HL-60 (cell line): Measurements from ENCODE around the gene ACRV1.

ENCODE experiments used
- DNase-seq, 2 experiments: peaks; one replicate each; pipeline ENCODE4 v3.0.0-alpha.2; 2010 to 2020; ENCODE audit warnings: low read depth in 1 of 2, low spot score in 1 of 2
- H3K27ac ChIP-seq: fragments of 250-450 bp; sonication (Bioruptor Pico); replicated peaks from 2 replicates; pipeline ENCODE4 v1.5.1; 2020; ENCODE audit warnings: mild to moderate bottlenecking, moderate library complexity
- H3K27me3 ChIP-seq: fragments of 250-450 bp; sonication (Bioruptor Pico); 2 replicates; pipeline ENCODE4 v1.5.1; 2021; ENCODE audit warnings: mild to moderate bottlenecking, moderate library complexity; ENCODE audit not compliant: insufficient read depth, poor library complexity, severe bottlenecking
- H3K4me3 ChIP-seq: replicated peaks from 2 replicates; pipeline ENCODE4 v1.5.1; 2011; ENCODE audit warnings: mild to moderate bottlenecking, control low read depth, low read length; ENCODE audit not compliant: insufficient read depth
- GABPA ChIP-seq: IDR thresholded peaks from 2 replicates; pipeline ENCODE4 v1.6.1; 2012; ENCODE audit warnings: low read depth
- POLR2AphosphoS5 ChIP-seq: IDR thresholded peaks from 2 replicates; pipeline ENCODE4 v1.6.1; 2012; ENCODE audit warnings: low read depth
- REST ChIP-seq: IDR thresholded peaks from 2 replicates; pipeline ENCODE4 v1.6.1; 2012; ENCODE audit warnings: low read depth; ENCODE audit not compliant: insufficient replicate concordance
- SPI1 ChIP-seq: IDR thresholded peaks from 2 replicates; pipeline ENCODE4 v1.6.1; 2012; ENCODE audit warnings: low read depth, mild to moderate bottlenecking, borderline replicate concordance
- long read RNA-seq: library from polyadenylated mRNA; unstranded; transcript quantifications from one replicate; pipeline ENCODE4 v2.0.0, GENCODE V29; 2020
- TF ChIP-seq, protein P1 (sequence below): IDR thresholded peaks from one replicate; pipeline ENCODE4 v1.5.1; 2011; ENCODE audit warnings: low read length, control low read depth, inconsistent platforms; ENCODE audit not compliant: insufficient read depth

ACRV1 gene, protein sequence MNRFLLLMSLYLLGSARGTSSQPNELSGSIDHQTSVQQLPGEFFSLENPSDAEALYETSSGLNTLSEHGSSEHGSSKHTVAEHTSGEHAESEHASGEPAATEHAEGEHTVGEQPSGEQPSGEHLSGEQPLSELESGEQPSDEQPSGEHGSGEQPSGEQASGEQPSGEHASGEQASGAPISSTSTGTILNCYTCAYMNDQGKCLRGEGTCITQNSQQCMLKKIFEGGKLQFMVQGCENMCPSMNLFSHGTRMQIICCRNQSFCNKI
- long read RNA-seq, result 0 reads

DNA sequence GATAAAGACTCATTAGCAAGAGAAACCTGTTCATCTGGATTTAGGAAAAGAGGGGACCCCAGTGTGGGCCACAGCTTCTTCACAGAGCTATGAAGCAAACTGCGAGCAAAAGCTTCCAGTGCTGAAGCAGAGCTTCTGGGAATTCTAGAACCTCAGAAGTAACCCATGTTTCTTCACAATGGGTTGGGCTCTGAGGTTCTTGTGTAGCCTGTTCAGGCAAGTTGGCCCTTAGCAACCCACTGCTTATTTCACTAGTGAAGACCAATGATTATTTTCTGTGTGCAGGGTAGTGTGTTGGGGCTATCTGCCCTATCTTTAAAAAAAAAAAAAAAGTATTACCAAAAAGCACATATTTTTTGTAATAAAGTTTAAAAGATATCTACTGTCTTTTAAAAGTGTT lies at the start of gene ACRV1:
Gene ACRV1, minus strand, starts transcription at position 101 of the 400 bp plus-strand sequence. Its CDS starts 67 bp downstream, at position 34.
- no peak for TF ChIP-seq GABPA
- TF ChIP-seq POLR2AphosphoS5, result no peak
- no peak for TF ChIP-seq REST
- TF ChIP-seq SPI1, result no peak
- TF ChIP-seq, protein P1, sequence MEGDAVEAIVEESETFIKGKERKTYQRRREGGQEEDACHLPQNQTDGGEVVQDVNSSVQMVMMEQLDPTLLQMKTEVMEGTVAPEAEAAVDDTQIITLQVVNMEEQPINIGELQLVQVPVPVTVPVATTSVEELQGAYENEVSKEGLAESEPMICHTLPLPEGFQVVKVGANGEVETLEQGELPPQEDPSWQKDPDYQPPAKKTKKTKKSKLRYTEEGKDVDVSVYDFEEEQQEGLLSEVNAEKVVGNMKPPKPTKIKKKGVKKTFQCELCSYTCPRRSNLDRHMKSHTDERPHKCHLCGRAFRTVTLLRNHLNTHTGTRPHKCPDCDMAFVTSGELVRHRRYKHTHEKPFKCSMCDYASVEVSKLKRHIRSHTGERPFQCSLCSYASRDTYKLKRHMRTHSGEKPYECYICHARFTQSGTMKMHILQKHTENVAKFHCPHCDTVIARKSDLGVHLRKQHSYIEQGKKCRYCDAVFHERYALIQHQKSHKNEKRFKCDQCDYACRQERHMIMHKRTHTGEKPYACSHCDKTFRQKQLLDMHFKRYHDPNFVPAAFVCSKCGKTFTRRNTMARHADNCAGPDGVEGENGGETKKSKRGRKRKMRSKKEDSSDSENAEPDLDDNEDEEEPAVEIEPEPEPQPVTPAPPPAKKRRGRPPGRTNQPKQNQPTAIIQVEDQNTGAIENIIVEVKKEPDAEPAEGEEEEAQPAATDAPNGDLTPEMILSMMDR, result no peak
- Histone ChIP-seq H3K27ac (no peak within 1 kb of the TSS), H3K4me3 (no peak within 1 kb of the TSS), H3K27me3 (no peaks in the 10 kb centered on the region)
- no peak for DNase-seq

DNA sequence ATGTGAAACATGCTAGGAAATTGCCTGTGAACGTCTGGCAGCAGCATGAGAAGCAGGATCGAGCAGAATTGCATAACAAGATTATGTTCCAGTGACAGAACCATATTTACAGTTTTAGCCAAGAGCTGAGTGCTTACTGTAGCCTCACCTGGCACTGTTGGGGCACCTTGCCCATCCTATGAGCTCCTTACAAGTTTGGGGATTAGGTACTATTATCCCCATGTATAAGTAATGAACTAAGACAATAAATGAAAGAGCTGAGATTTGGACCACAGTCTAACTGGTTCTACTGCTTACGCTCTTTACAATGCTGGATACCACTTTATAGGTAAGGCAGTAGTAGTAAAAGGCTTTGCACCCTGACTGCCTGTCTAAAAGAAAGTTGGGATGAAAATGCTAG lies 48.3 kb upstream of the ACRV1 start:
- no peak for DNase-seq
- Histone ChIP-seq H3K27ac (no peak overlapping the region), H3K4me3 (no peak overlapping the region), H3K27me3 (peaks cover 4% of the 10 kb centered on the region)
- TF ChIP-seq GABPA, result no peak
- TF ChIP-seq REST, result no peak
- no peak for TF ChIP-seq POLR2AphosphoS5
- TF ChIP-seq, protein P1, result no peak
- no peak for TF ChIP-seq SPI1

DNA sequence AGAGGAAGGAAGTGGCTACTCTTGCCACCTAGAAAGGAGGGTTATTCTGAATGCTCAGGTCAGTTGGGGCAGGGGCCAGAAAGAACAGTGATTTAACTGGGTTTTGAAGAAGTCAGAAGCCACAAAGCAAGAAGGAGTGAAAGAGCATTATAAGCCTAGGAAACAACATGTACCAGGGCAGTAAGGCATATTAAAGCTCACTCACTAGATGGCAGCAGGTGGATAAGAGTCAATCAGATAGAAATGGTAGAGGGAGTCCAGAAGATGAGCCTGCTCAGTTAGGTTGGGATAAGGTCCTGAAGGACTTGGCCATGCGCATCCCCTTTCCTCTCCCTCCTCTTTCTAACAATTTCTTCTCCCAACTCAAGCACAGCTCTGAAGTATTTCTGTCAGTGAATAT lies 43.5 kb upstream of the ACRV1 start:
- no peak for TF ChIP-seq POLR2AphosphoS5
- no peak for TF ChIP-seq REST
- TF ChIP-seq, protein P1, result peak; percentile 2
- TF ChIP-seq SPI1, result no peak
- no peak for TF ChIP-seq GABPA
- Histone ChIP-seq H3K27me3 (peaks cover 4% of the 10 kb centered on the region), H3K4me3 (no peak overlapping the region), H3K27ac (no peak overlapping the region)
- DNase-seq, result no peak
